Sigmoid colon (tissue), 4 donors: ENCODE data around the gene CEP152.

ENCODE experiments used
- CTCF ChIP-seq, 4 experiments: fragments of 450-650 bp in 3 of 4; fragments of 200-600 bp in 1 of 4; IDR thresholded peaks; one replicate each; pipeline ENCODE4 v1.5.1; 2016 to 2019; ENCODE audit warnings: antibody characterized with exemption in 4 of 4, mild to moderate bottlenecking in 3 of 4, moderate library complexity in 2 of 4
- POLR2AphosphoS5 ChIP-seq, 4 donors: sonication (generic); formaldehyde crosslinking; IDR thresholded peaks; one replicate each; pipeline ENCODE4 v1.6.1; 2017; ENCODE audit warnings: antibody characterized with exemption in 4 of 4

- no peak for TF ChIP-seq CTCF (IDR thresholded peaks at IDR 0.05)
- no peak for TF ChIP-seq POLR2AphosphoS5 (IDR thresholded peaks at IDR 0.05)
Measured at GRCh38 chr15:48802257-48802656, 8.6 kb downstream of the CEP152 start.
